H9 (cell line): ENCODE measurements around the gene EXOC6. TPM values are rescaled to one million over a fixed set of nuclear protein-coding genes. Genes with fewer than 3 reads are reported as not detected.
A peak's percentile ranks its signal among the peaks of the same experiment; 100 is the strongest.

ENCODE experiments used
- DNase-seq: peaks from one replicate; pipeline ENCODE4 v3.0.0-alpha.2; 2017
- H2AFZ ChIP-seq: one replicate; pipeline ENCODE4 v1.6.1; 2013; ENCODE audit warnings: mild to moderate bottlenecking, low read length, control low read depth, moderate library complexity
- H2AK5ac ChIP-seq: 2 replicates; pipeline ENCODE4 v1.6.1; 2013; ENCODE audit warnings: low read length, control low read depth, mixed read lengths; ENCODE audit not compliant: insufficient read length
- H2BK120ac ChIP-seq: one replicate; pipeline ENCODE4 v1.6.1; 2013; ENCODE audit warnings: low read depth, mild to moderate bottlenecking, low read length, control low read depth, inconsistent platforms; ENCODE audit not compliant: poor library complexity, severe bottlenecking
- H2BK12ac ChIP-seq: 2 replicates; pipeline ENCODE4 v1.6.1; 2013; ENCODE audit warnings: low read length, control low read depth, mixed read lengths, low read depth; ENCODE audit not compliant: insufficient read length
- H2BK15ac ChIP-seq: 2 replicates; pipeline ENCODE4 v1.6.1; 2013; ENCODE audit warnings: low read depth, low read length, control low read depth
- H2BK20ac ChIP-seq: one replicate; pipeline ENCODE4 v1.6.1; 2013; ENCODE audit warnings: low read depth, mild to moderate bottlenecking, low read length, control low read depth, inconsistent platforms; ENCODE audit not compliant: poor library complexity, severe bottlenecking
- H2BK5ac ChIP-seq: 2 replicates; pipeline ENCODE4 v1.6.1; 2013; ENCODE audit warnings: low read length, control low read depth, mixed read lengths; ENCODE audit not compliant: insufficient read length
- H3K14ac ChIP-seq: 2 replicates; pipeline ENCODE4 v1.6.1; 2013; ENCODE audit warnings: low read length, control low read depth; ENCODE audit not compliant: insufficient read depth
- H3K18ac ChIP-seq: 2 replicates; pipeline ENCODE4 v1.6.1; 2013; ENCODE audit warnings: low read depth, mild to moderate bottlenecking, mixed read lengths, low read length, control low read depth; ENCODE audit not compliant: insufficient read length
- H3K23ac ChIP-seq: 2 replicates; pipeline ENCODE4 v1.6.1; 2013; ENCODE audit warnings: low read length, control low read depth, mixed read lengths, low read depth; ENCODE audit not compliant: insufficient read length
- H3K23me2 ChIP-seq: 2 replicates; pipeline ENCODE4 v1.6.1; 2013; ENCODE audit warnings: low read depth, mild to moderate bottlenecking, mixed read lengths, low read length, control low read depth; ENCODE audit not compliant: insufficient read length, poor library complexity, severe bottlenecking
- H3K27ac ChIP-seq: 2 replicates; pipeline ENCODE4 v1.5.1; 2013; ENCODE audit warnings: low read length, control low read depth, mixed read lengths, low read depth; ENCODE audit not compliant: insufficient read length
- H3K27me3 ChIP-seq: 2 replicates; pipeline ENCODE4 v1.6.1; 2013; ENCODE audit warnings: low read length, control low read depth, inconsistent platforms; ENCODE audit not compliant: insufficient read depth
- H3K4ac ChIP-seq: 2 replicates; pipeline ENCODE4 v1.6.1; 2013; ENCODE audit warnings: low read depth, mild to moderate bottlenecking, control low read depth, inconsistent platforms, low read length, moderate library complexity
- H3K4me1 ChIP-seq: 2 replicates; pipeline ENCODE4 v1.6.1; 2013; ENCODE audit warnings: low read length, control low read depth, inconsistent platforms; ENCODE audit not compliant: insufficient read depth
- H3K4me2 ChIP-seq: 2 replicates; pipeline ENCODE4 v1.6.1; 2013; ENCODE audit warnings: low read length, control low read depth, mixed read lengths; ENCODE audit not compliant: insufficient read length, insufficient read depth
- H3K56ac ChIP-seq: 2 replicates; pipeline ENCODE4 v1.6.1; 2013; ENCODE audit warnings: low read depth, mild to moderate bottlenecking, mixed read lengths, low read length, control low read depth; ENCODE audit not compliant: insufficient read length
- H3K79me1 ChIP-seq: 2 replicates; pipeline ENCODE4 v1.6.1; 2013; ENCODE audit warnings: low read depth, mild to moderate bottlenecking, moderate library complexity, low read length, control low read depth, inconsistent platforms; ENCODE audit not compliant: insufficient read depth, poor library complexity, severe bottlenecking
- H3K79me2 ChIP-seq: 2 replicates; pipeline ENCODE4 v1.6.1; 2013; ENCODE audit warnings: low read length, control low read depth, inconsistent platforms; ENCODE audit not compliant: insufficient read depth
- H3K9ac ChIP-seq: 2 replicates; pipeline ENCODE4 v1.6.1; 2013; ENCODE audit warnings: low read length, control low read depth, mixed read lengths; ENCODE audit not compliant: insufficient read length; ENCODE audit errors: extremely low read depth
- H3K9me3 ChIP-seq: one replicate; pipeline ENCODE4 v1.6.1; 2013; ENCODE audit warnings: low read depth, low read length, inconsistent platforms; ENCODE audit not compliant: control insufficient read depth
- H3T11ph ChIP-seq: one replicate; pipeline ENCODE4 v1.6.1; 2013; ENCODE audit warnings: mild to moderate bottlenecking, low read length, control low read depth, inconsistent platforms
- H4K20me1 ChIP-seq: one replicate; pipeline ENCODE4 v1.6.1; 2013; ENCODE audit not compliant: control insufficient read depth, insufficient read length, insufficient read depth
- H4K5ac ChIP-seq: 2 replicates; pipeline ENCODE4 v1.6.1; 2013; ENCODE audit warnings: low read depth, mild to moderate bottlenecking, mixed read lengths, low read length, control low read depth; ENCODE audit not compliant: insufficient read length
- H4K8ac ChIP-seq: replicated peaks from 2 replicates; pipeline ENCODE4 v1.6.1; 2013; ENCODE audit warnings: low read length, control low read depth, mixed read lengths, low read depth; ENCODE audit not compliant: insufficient read length
- H4K91ac ChIP-seq: 2 replicates; pipeline ENCODE4 v1.6.1; 2013; ENCODE audit warnings: low read depth, mild to moderate bottlenecking, moderate library complexity, mixed read lengths, low read length, control low read depth; ENCODE audit not compliant: insufficient read length
- H3K27ac Mint-ChIP-seq, 3 experiments: 2 replicates in 2 of 3; 3 replicates in 1 of 3; pipeline ENCODE4 v1.8.0; 2020 to 2021; ENCODE audit warnings: mixed read lengths in 3 of 3, mild to moderate bottlenecking in 1 of 3, moderate library complexity in 1 of 3
- H3K27me3 Mint-ChIP-seq: 2 replicates; pipeline ENCODE4 v1.8.0; 2021; ENCODE audit warnings: low read depth, mild to moderate bottlenecking, moderate library complexity, mixed read lengths
- H3K36me3 Mint-ChIP-seq, 3 experiments: 2 replicates in 2 of 3; 3 replicates in 1 of 3; pipeline ENCODE4 v1.8.0; 2020 to 2021; ENCODE audit warnings: low read depth in 3 of 3, mixed read lengths in 3 of 3; ENCODE audit not compliant: insufficient read depth in 1 of 3
- H3K4me1 Mint-ChIP-seq, 2 experiments: 2 replicates each; pipeline ENCODE4 v1.8.0; 2020; ENCODE audit warnings: mixed read lengths in 2 of 2
- H3K4me3 Mint-ChIP-seq, 2 experiments: 2 replicates in 1 of 2; 3 replicates in 1 of 2; pipeline ENCODE4 v1.8.0; 2020 to 2021; ENCODE audit warnings: mild to moderate bottlenecking in 2 of 2, mixed read lengths in 2 of 2, moderate library complexity in 1 of 2
- H3K9me3 Mint-ChIP-seq, 2 experiments: 2 replicates in 1 of 2; 3 replicates in 1 of 2; pipeline ENCODE4 v1.8.0; 2020; ENCODE audit warnings: mild to moderate bottlenecking in 2 of 2, mixed read lengths in 2 of 2, moderate library complexity in 1 of 2
- WGBS: extraction: QIAGEN DNeasy Blood & Tissue Kit; methylation state at CpG from one replicate; pipeline ENCODE4 v1.1.7; 2013; ENCODE audit warnings: missing lambda C conversion rate, low lambda C conversion rate, mixed read lengths; ENCODE audit not compliant: insufficient read length; ENCODE audit errors: extremely low coverage; 5-methylcytosine and 5-hydroxymethylcytosine counted together
- total RNA-seq: library from RNA; stranded (reverse); gene quantifications from 2 replicates; pipeline ENCODE4 v1.2.1, GENCODE V29; 2021
- TF ChIP-seq, protein P1 (sequence below): fragments of 200-600 bp; sonication (generic); conservative IDR thresholded peaks from 3 replicates; pipeline ENCODE4 v1.8.0; 2021; ENCODE audit warnings: antibody characterized with exemption, mild to moderate bottlenecking

Gene EXOC6
- total RNA-seq, 1 experiment from 2014 or later = 9.0 TPM

- Histone ChIP-seq H2BK5ac (no peak overlapping the region), H3K14ac (no peak overlapping the region), H3K4ac (no peak overlapping the region), H3K23me2 (peaks cover 30% of the 10 kb centered on the region), H2BK20ac (no peak overlapping the region), H3K56ac (no peak overlapping the region), H2AK5ac (no peak overlapping the region), H4K91ac (no peak overlapping the region), H3K4me1 (no peaks in the 10 kb centered on the region), H3K79me2 (no peaks in the 10 kb centered on the region), H4K8ac (no peak overlapping the region), H3K9ac (no peak overlapping the region), H4K20me1 (no peaks in the 10 kb centered on the region), H2BK15ac (no peak overlapping the region), H3K79me1 (no peaks in the 10 kb centered on the region), H3K23ac (no peak overlapping the region), H4K5ac (no peak overlapping the region), H3K27me3 (peaks cover 97% of the 10 kb centered on the region), H3K27ac (no peak overlapping the region), H3T11ph (no peak overlapping the region), H3K18ac (no peak overlapping the region), H2AFZ (no peak overlapping the region), H3K9me3 (no peaks in the 10 kb centered on the region), H2BK12ac (no peak overlapping the region), H2BK120ac (no peak overlapping the region), H3K4me2 (no peak overlapping the region)
- Mint-ChIP-seq H3K4me1 (peaks cover 44 to 56% of the 10 kb centered on the region in 2 experiments), H3K4me3 (peak overlapping the region; percentile 34 to 67; a peak in 4 of 5 replicates), H3K36me3 (peaks cover 0 to 24% (median 21%) of the 10 kb centered on the region in 3 experiments; a peak in 6 of 7 replicates), H3K9me3 (peaks cover 3 to 9% of the 10 kb centered on the region in 2 experiments; a peak in 3 of 5 replicates), H3K27ac (no peak overlapping the region), H3K27me3 (peaks cover 98% of the 10 kb centered on the region)
- no peak for DNase-seq
- TF ChIP-seq, protein P1, sequence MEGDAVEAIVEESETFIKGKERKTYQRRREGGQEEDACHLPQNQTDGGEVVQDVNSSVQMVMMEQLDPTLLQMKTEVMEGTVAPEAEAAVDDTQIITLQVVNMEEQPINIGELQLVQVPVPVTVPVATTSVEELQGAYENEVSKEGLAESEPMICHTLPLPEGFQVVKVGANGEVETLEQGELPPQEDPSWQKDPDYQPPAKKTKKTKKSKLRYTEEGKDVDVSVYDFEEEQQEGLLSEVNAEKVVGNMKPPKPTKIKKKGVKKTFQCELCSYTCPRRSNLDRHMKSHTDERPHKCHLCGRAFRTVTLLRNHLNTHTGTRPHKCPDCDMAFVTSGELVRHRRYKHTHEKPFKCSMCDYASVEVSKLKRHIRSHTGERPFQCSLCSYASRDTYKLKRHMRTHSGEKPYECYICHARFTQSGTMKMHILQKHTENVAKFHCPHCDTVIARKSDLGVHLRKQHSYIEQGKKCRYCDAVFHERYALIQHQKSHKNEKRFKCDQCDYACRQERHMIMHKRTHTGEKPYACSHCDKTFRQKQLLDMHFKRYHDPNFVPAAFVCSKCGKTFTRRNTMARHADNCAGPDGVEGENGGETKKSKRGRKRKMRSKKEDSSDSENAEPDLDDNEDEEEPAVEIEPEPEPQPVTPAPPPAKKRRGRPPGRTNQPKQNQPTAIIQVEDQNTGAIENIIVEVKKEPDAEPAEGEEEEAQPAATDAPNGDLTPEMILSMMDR = no peak
- WGBS = no CpG with 5 or more reads among the region's 7 CpGs
These were observed 222.8 kb downstream of the EXOC6 start for GRCh38 chr10:93071177-93071472.
